Mammary microvascular endothelial cell (primary cell): Measurements from ENCODE around the gene SND1. TPM values are rescaled to one million over a fixed set of nuclear protein-coding genes. Genes with fewer than 3 reads are reported as not detected.

Experiments
- total RNA-seq: library from RNA; depleted of rRNA; stranded (reverse); fragments of >200 nt; gene quantifications from 2 replicates; pipeline ENCODE4 v1.2.3, GENCODE V29; 2015

SND1 gene
- 188 and 192 TPM in 2 replicates for total RNA-seq

GRCh38 chr7:127651556-127652332 is at the start of gene SND1:
Gene SND1, plus strand, starts transcription at chr7:127652194. Its CDS starts 180 bp downstream, at chr7:127652374.

GRCh38 chr7:127618042-127618441 is 34.0 kb upstream of the SND1 start, which contains the start of gene PAX4:
Gene PAX4, minus strand, starts transcription at chr7:127618142. Its CDS starts 2,214 bp downstream, at chr7:127615928.

GRCh38 chr7:128030654-128031611 is 378.9 kb downstream of the SND1 start, which contains the start of gene LRRC4:
Gene LRRC4, minus strand, starts transcription at chr7:128031437. Its CDS starts 797 bp downstream, at chr7:128030640.

Other genes starting within 250 kb of the SND1 start
- 13.3 and 15.9 TPM in 2 replicates for gene GCC1, start 66.6 kb upstream of the SND1 start, total RNA-seq
- gene ARF5, start 63.8 kb upstream of the SND1 start, total RNA-seq: 201 and 214 TPM in 2 replicates
- gene FSCN3, start 58.5 kb upstream of the SND1 start, total RNA-seq: 1.3 and 2.6 TPM in 2 replicates
- gene PAX4, start 34.1 kb upstream of the SND1 start, total RNA-seq: not detected in 2 replicates